ENCODE results near the gene ANKEF1.

- TF ChIP-seq CTCF (IDR thresholded peaks at IDR 0.05 in 4 of 5, conservative IDR thresholded peaks at IDR 0.05 in 1 of 5) = no peak
- TF ChIP-seq POLR2A (IDR thresholded peaks at IDR 0.05) = no peak
These were observed 41.6 kb downstream of the ANKEF1 start for GRCh38 chr20:10076126-10077080.
